NOMO-1 treated with dmso at 0.1 percent for 144 hours (cell line): ENCODE data around the gene VWCE.
"Not testable (repeated sequence)": the region's sequence is repeated elsewhere in the genome, so short reads cannot be mapped to it uniquely, and the experiment has no call there.

ENCODE experiments used
- DNase-seq: peaks from one replicate; lab custom pipeline; 2025; ENCODE audit not compliant: unreplicated experiment; lab: John Stamatoyannopoulos, UW

VWCE gene

DNA sequence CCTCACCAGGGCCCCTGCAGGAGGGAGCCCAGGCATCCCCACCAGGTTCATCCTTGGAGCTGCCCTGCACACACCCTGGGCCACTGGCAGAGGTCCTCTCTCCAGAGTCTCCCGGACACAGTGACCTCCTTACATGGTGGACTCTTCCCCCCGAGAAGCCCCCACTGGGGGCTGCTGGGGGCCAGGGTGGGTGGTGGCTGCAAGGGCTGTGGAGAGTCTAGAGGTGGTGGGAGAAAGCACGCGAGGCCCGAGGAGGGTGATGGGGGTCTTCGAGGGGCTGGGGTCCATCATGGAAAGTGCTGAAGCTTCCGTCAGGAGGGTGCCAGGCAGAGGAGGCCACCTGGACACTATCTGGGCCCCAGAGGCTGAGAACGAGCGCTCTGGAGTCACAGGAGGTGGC lies 36.6 kb downstream of the VWCE start:
- DNase-seq = no peak

DNA sequence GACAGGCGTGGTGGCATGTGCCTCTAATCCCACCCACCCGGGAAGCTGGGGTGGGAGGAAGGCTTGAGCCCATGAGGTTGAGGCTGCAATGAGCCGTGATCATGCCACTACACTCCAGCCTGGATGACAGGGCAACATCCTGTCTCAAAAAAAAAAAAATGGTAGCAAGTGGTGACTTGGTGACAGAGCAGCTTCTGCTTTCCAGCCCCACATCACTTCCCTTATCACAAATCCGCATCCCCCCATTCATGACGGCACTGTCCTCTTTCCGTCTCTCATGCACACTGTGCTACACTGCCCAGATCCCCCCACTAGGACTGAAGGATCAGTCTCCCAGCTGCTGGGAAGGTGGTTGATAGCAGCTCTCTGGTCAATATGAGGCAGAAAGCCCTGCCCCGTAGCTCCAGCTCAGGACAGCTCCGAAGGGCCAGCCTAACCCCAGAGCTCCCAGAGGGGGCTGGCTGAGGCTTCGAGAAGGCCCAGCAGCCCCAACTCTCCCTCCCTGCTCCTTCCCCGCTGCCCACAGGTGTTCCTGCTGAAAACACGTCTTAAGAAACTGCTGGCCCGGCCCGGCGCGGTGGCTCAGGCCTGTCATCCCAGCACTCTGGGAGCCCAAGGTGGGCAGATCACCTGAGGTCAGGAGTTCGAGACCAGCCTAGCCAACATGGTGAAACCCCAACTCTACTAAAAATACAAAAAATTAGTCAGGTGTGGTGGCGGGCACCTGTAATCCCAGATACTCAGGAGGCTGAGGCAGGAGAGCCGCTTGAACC lies 38.2 kb downstream of the VWCE start:
- DNase-seq = no peak

DNA sequence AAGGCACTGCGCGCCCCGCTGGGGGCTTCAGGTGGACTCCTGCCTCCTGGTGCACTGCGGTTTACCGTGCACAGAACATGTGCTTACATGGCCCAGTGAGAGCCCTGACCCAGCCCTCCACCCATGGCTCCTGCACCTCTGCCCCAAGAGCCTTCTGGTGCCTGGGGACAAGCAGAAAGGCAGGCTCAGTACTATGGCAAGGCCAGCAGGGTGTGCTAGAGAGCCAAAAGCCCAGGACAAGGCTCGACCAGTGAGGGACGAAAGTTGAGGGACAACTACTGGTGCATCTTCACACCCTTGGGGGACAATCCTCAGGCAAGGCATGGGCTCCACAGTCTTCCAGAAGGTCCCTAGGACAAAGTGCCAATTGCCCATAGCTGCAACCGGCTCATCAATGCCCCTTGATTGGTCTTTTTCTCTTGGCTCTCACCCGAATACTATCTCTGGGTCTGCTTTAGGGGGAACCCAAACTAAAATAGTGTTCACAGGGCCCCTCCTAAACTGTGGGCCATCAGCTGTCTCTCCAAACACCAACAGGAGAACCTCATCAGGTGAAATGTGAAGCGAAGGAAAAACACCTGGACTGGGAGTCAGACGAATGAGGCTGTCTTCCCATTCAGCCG lies 40.6 kb downstream of the VWCE start:
- peak; percentile 41 for DNase-seq

DNA sequence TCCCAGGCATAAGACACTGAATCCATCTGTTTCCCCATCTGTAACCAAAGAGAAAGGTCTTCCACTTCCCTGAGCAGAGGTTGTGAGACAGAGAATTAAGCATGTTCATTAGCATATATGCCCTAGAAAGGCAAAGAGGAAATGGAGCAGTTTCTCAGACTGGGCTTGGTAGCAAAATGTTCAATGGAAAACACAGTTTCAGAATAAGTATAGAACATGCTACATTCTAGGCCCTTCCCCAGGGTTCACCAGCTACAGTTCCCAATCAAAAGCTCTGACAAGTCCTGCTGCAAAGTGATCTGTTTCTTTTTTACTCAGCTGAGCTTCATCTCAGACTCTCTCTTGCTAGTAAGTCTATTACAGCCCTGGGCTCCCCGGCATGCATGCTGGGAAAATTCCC lies 42.8 kb downstream of the VWCE start:
- DNase-seq = not testable (repeated sequence)

DNA sequence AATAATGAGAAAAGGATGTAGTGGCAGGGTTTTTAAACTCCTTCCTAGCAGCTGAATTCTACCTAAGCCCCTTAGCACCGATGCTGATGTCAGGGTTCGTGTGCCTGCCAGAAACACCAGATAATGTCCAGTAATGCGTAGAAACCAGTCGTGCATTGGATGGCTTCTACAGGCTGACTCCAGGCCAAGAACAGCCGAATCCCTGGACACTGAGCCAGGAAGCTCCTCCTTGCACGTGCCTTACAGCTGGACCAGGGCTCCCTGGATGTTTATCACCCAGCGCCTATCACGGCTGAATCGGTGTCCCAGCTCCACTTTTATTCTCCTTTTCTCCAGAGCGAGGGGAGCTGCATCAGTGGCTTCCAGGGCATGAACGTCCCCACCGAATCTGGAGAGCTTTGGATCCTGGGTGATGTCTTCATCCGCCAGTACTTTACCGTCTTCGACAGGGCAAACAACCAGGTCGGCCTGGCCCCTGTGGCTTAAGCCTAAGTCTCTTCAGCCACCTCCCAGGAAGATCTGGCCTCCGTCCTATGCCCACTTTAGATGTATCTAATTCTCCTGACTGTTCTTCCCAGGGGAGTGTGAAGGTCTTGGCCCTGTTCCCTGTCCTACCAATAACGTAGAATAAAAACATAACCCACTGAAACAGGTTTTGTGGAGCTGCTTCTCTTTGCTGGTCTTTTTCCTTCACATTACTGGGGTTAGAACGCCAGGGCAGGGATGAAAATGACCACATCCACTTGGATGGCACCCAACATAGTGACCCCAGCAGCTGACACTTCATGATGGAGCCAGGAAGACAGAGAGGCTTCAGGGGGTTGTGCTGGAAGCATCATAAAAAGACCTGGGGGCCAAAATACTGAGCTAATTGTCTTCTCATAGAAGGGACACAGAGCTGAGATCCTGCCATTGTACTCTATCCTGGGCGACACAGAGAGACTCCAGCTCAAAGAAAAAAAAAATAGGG lies 44.0 kb downstream of the VWCE start:
- not testable (repeated sequence) for DNase-seq

DNA sequence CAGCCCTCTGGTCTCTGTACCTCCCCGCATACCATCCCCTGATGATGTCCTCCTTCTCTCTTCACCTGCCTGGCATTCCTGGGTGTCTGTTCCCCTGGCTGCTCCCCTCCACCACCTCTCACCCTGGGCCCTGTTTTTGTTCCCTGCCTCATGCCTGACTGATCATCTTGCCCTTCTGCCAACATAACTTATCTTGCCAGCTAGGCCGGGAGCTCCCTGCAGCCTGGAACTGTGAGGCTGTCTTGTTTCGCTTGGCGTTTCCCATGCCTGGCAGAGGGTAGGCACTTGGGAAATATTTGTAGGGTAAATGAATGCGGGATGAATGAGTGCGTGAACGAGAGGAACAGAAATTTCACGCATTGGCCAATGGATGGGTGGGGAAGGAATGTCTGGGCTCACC lies 45.9 kb downstream of the VWCE start:
- DNase-seq = not testable (repeated sequence)

DNA sequence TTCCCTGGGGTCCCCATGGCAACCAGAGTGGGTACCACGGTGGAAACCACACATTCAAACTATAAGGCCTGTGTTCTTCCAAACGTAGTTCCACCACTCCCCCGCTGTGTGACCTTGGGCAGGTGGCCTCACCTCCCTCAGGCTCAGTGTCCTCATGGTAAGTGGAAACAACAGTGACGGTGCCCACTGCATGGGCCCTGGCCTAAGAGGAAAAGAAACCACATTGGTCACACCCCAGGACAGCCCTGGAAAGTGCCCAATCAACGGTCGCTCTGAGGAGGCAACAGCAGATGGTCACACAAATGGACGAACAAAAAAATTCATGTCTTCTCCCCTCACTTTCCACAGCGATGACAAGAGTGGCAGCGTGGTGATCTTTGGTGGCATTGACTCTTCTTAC lies 47.0 kb downstream of the VWCE start:
- not testable (repeated sequence) for DNase-seq

DNA sequence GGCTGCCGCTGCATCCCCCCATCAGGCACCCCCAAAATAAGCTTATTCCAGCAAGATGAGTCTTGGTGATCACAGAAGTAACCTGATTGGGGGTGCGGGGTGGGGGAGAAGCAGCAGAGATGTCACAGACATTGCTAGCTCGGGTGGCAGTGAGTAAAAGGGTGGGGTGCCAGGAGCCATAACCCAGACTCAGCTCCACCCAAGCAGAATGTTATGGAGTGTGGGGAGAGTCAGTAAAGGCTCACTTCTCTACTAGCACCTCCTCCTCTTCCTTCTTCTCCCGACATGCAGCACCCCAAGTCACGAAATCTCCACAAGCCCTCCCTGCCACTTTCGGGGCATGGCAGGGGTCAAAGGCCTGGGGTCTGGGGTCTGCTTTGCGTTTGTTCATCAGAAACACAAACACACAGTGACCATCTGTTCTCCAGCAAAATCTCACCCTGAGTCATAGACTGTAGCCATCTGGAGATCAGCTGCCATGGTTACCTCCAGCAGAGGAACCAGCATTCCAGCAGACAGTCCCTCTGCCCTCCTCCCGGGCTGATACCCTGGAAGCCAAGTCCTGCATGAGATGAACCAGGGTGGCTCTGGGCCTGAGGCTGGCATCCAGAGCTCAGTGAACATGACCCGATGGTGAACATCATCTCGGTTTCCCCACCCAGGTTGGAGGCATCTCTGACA lies 49.7 kb downstream of the VWCE start:
- not testable (repeated sequence) for DNase-seq

DNA sequence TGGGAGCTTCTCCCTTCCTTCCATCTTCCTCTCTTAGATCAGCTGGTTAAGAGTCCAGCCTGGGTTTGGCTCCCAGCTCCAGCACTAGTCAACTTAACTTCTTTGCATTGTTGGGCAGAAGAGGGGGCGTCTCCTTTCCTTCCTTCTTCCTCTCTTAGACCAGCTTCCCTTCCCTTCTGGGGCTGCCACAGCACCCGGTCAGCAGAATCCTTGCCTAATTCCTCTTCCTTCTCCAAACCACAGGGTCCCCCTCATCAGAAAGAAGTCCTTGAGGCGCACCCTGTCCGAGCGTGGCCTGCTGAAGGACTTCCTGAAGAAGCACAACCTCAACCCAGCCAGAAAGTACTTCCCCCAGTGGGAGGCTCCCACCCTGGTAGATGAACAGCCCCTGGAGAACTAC lies 53.6 kb downstream of the VWCE start:
- not testable (repeated sequence) for DNase-seq

DNA sequence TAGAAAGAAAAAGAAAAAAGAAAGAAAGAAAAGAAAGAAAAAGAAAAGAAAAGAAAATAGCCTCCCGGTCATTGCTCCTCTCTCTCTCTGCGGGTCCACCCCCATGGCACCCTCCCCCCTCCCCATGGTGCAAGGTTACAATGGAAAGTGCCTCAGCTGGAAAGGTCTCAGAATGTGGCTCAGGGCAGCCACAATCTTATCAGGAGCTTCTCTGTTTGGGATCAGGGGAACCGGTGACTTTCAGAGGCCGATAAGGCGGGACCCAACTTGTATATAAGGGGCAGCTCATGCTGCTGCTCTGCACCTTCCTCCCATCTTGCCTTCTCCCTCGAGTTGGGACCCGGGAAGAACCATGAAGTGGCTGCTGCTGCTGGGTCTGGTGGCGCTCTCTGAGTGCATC lies 54.2 kb downstream of the VWCE start, which contains the start of gene PGA5:
Gene PGA5 (plus strand): TSS at position 301 of the 400 bp plus-strand sequence. CDS start 52 bp downstream, at position 353.
- DNase-seq = not testable (repeated sequence)

DNA sequence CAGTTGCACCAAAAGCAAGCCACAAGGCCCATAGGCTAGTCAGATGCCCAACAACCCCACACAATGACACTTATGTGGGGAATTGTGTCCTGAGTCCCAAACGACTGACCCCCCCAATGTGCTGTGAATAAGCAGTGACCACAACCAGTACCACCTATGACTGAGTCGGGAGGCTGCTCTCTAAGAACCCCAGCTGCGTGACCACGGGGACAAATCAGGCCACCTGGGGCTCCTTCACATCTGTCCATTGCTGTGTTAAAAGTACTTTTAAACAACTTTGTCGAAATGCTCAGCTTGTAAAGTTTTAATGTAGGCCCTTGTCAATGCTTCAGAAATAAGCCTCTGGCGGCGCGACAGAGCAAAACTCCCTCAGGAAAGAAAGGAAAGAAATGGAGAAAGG lies 54.8 kb downstream of the VWCE start:
- not testable (repeated sequence) for DNase-seq

DNA sequence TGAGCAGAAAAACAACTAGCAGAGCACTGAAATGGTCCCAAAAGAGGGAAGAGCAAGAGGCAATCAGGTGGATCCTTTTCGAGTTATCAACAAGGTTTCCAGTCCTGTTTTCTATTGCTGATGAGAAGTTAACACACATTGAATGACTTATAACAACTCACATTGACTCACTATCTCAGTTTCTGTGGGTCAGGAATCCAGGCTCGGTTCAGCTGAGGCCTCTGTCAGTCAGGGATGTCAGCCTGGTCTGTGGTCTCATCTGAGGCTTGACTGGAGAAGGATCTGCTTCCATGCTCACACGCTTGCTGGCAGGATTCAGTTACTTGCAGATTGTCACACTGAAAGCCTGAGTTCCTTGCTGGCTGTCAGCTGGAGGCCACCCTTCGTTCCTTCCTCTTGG lies 58.0 kb downstream of the VWCE start:
- not testable (repeated sequence) for DNase-seq

DNA sequence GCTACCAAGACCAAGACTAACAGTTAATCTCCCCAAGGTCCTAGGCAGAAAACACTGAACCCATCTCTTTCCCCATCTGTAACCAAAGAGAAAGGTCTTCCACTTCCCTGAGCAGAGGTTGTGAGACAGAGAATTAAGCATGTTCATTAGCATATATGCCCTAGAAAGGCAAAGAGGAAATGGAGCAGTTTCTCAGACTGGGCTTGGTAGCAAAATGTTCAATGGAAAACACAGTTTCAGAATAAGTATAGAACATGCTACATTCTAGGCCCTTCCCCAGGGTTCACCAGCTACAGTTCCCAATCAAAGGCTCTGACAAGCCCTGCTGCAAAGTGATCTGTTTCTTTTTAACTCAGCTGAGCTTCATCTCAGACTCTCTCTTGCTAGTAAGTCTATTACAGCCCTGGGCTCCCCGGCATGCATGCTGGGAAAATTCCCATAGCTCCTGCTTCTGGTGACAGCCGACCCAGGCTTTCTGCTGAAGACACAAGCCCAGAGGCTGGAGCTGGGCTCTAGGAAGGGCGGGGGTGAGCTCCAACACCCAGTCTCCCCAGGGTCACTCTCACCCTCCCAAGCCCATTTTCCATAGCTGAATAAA lies 62.5 kb downstream of the VWCE start:
- DNase-seq = not testable (repeated sequence)

DNA sequence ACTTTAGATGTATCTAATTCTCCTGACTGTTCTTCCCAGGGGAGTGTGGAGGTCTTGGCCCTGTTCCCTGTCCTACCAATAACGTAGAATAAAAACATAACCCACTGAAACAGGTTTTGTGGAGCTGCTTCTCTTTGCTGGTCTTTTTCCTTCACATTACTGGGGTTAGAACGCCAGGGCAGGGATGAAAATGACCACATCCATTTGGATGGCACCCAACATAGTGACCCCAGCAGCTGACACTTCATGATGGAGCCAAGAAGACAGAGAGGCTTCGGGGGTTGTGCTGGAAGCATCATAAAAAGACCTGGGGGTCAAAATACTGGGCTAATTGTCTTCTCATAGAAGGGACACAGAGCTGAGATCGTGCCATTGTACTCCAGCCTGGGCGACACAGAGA lies 63.5 kb downstream of the VWCE start:
- DNase-seq = not testable (repeated sequence)

DNA sequence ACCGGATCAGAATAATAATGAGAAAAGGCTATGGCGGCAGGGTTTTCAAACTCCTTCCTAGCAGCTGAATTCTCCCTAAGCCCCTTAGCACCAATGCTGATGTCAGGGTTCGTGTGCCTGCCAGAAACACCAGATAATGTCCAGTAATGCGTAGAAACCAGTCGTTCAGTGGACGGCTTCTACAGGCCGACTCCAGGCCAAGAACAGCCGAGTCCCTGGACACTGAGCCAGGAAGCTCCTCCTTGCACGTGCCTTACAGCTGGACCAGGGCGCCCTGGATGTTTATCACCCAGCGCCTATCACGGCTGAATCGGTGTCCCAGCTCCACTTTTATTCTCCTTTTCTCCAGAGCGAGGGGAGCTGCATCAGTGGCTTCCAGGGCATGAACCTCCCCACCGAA lies 64.1 kb downstream of the VWCE start:
- not testable (repeated sequence) for DNase-seq

DNA sequence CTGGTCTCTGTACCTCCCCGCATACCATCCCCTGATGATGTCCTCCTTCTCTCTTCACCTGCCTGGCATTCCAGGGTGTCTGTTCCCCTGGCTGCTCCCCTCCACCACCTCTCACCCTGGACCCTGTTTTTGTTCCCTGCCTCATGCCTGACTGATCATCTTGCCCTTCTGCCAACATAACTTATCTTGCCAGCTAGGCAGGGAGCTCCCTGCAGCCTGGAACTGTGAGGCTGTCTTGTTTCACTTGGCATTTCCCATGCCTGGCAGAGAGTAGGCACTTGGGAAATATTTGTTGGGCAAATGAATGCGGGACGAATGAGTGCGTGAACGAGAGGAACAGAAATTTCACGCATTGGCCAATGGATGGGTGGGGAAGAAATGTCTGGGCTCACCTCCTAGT lies 65.7 kb downstream of the VWCE start:
- DNase-seq = not testable (repeated sequence)

DNA sequence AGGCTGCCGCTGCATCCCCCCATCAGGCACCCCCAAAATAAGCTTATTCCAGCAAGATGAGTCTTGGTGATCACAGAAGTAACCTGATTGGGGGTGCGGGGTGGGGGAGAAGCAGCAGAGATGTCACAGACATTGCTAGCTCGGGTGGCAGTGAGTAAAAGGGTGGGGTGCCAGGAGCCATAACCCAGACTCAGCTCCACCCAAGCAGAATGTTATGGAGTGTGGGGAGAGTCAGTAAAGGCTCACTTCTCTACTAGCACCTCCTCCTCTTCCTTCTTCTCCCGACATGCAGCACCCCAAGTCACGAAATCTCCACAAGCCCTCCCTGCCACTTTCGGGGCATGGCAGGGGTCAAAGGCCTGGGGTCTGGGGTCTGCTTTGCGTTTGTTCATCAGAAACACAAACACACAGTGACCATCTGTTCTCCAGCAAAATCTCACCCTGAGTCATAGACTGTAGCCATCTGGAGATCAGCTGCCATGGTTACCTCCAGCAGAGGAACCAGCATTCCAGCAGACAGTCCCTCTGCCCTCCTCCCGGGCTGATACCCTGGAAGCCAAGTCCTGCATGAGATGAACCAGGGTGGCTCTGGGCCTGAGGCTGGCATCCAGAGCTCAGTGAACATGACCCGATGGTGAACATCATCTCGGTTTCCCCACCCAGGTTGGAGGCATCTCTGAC lies 68.5 kb downstream of the VWCE start:
- not testable (repeated sequence) for DNase-seq

DNA sequence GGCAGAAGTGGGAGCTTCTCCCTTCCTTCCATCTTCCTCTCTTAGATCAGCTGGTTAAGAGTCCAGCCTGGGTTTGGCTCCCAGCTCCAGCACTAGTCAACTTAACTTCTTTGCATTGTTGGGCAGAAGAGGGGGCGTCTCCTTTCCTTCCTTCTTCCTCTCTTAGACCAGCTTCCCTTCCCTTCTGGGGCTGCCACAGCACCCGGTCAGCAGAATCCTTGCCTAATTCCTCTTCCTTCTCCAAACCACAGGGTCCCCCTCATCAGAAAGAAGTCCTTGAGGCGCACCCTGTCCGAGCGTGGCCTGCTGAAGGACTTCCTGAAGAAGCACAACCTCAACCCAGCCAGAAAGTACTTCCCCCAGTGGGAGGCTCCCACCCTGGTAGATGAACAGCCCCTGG lies 72.4 kb downstream of the VWCE start:
- not testable (repeated sequence) for DNase-seq

DNA sequence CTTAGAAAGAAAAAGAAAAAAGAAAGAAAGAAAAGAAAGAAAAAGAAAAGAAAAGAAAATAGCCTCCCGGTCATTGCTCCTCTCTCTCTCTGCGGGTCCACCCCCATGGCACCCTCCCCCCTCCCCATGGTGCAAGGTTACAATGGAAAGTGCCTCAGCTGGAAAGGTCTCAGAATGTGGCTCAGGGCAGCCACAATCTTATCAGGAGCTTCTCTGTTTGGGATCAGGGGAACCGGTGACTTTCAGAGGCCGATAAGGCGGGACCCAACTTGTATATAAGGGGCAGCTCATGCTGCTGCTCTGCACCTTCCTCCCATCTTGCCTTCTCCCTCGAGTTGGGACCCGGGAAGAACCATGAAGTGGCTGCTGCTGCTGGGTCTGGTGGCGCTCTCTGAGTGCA lies 73.1 kb downstream of the VWCE start, which contains the start of gene PGA4:
Gene PGA4 (plus strand): TSS at position 301 of the 400 bp plus-strand sequence. CDS start 54 bp downstream, at position 355.
- not testable (repeated sequence) for DNase-seq

DNA sequence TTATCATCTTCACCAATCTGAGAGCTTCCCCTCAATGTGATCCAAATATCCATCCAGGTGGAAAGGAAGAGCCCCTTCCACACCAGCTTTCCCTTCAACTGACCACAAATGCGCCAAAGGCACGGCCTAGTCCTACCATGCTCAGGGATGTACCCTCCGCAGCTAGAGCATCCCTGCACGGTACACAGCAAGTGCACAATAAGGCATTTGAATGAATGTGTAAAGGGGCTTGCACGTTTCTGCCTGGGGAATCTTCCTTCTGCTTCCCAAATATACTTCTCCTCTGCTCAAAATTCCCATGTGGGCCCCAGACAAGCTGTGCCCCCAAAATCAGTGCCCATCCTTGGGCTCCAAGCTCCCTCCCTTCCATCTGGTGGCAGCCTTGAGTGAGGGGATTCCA lies 76.1 kb downstream of the VWCE start:
- DNase-seq = not testable (repeated sequence)
